Lung microvascular endothelial cell (primary cell): ENCODE results near the gene IGSF9B. TPM values are rescaled to one million over a fixed set of nuclear protein-coding genes. Genes with fewer than 3 reads are reported as not detected.
A peak's percentile ranks its signal among the peaks of the same experiment; 100 is the strongest.

Experiments used
- DNase-seq, 2 donors: peaks; one replicate each; pipeline versions ENCODE4 v3.0.0 to v3.0.0-alpha.2; 2010; ENCODE audit warnings: low read depth in 2 of 2
- total RNA-seq: library from RNA; depleted of rRNA; stranded (reverse); fragments of >200 nt; gene quantifications from 2 replicates; pipeline ENCODE4 v1.2.1, GENCODE V29; 2014

The IGSF9B gene
- total RNA-seq, 1 donor from 2014 or later = not detected

GRCh38 chr11:133940034-133940433, 16.7 kb downstream of the IGSF9B start:
- no peak for DNase-seq

- no peak for DNase-seq
These were observed 17.2 kb downstream of the IGSF9B start for GRCh38 chr11:133939558-133939957.

GRCh38 chr11:133938166-133938565, 18.6 kb downstream of the IGSF9B start:
- no peak for DNase-seq

- DNase-seq = no peak
These were observed 19.3 kb downstream of the IGSF9B start for GRCh38 chr11:133937468-133937867.

- DNase-seq = no peak
These were observed 19.8 kb downstream of the IGSF9B start for GRCh38 chr11:133937015-133937414.

- DNase-seq = no peak
These were observed 20.2 kb downstream of the IGSF9B start for GRCh38 chr11:133936592-133936991.

GRCh38 chr11:133936136-133936535, 20.6 kb downstream of the IGSF9B start:
- DNase-seq = no peak

GRCh38 chr11:133935551-133935910, 21.2 kb downstream of the IGSF9B start:
- no peak for DNase-seq

GRCh38 chr11:133934599-133935550, 21.9 kb downstream of the IGSF9B start:
- peak; percentile 6 to 32 for DNase-seq

GRCh38 chr11:133934096-133934495, 22.7 kb downstream of the IGSF9B start:
- no peak for DNase-seq

- no peak for DNase-seq
These were observed 25.2 kb downstream of the IGSF9B start for GRCh38 chr11:133931449-133932060.

GRCh38 chr11:133930767-133931448, 25.9 kb downstream of the IGSF9B start:
- peak; percentile 17 to 24 for DNase-seq

- DNase-seq = no peak
These were observed 26.6 kb downstream of the IGSF9B start for GRCh38 chr11:133930053-133930766.

GRCh38 chr11:133929401-133930052, 27.2 kb downstream of the IGSF9B start:
- no peak for DNase-seq

- no peak for DNase-seq
These were observed 28.1 kb downstream of the IGSF9B start for GRCh38 chr11:133928628-133929059.

- peak; percentile 58 to 62 for DNase-seq
These were observed 28.8 kb downstream of the IGSF9B start for GRCh38 chr11:133927690-133928627.

GRCh38 chr11:133926466-133927246, 30.1 kb downstream of the IGSF9B start:
- no peak for DNase-seq

- DNase-seq = no peak
These were observed 31.0 kb downstream of the IGSF9B start for GRCh38 chr11:133925756-133926155.

GRCh38 chr11:133924661-133925060, 32.1 kb downstream of the IGSF9B start:
- DNase-seq = no peak
